SU-DHL-6 (cell line): ENCODE results near the gene NUP98.

Experiments
- H2AFZ ChIP-seq: fragments of 200-600 bp; sonication (generic); 2 replicates; pipeline ENCODE4 v1.6.1; 2014; ENCODE audit warnings: low read depth, mild to moderate bottlenecking, moderate library complexity, mixed read lengths, antibody characterized with exemption, low read length; ENCODE audit not compliant: severe bottlenecking
- H3F3A ChIP-seq: fragments of 200-600 bp; shearing (Covaris generic); 2 replicates; pipeline ENCODE4 v1.6.0; 2016; ENCODE audit warnings: antibody characterized with exemption, mild to moderate bottlenecking; ENCODE audit not compliant: insufficient read depth
- H3K27ac ChIP-seq: fragments of 200-600 bp; sonication (generic); 2 replicates; pipeline ENCODE4 v1.5.1; 2016; ENCODE audit warnings: low read depth, mild to moderate bottlenecking, low read length, moderate library complexity, mixed read lengths
- H3K27me3 ChIP-seq: fragments of 200-600 bp; sonication (generic), shearing (Covaris generic); 2 replicates; pipeline ENCODE4 v1.6.0; 2014; ENCODE audit warnings: mild to moderate bottlenecking, low read length
- H3K36me3 ChIP-seq: fragments of 200-600 bp; sonication (generic); 2 replicates; pipeline ENCODE4 v1.6.1; 2014; ENCODE audit warnings: mild to moderate bottlenecking, low read length, mixed read lengths
- H3K4me2 ChIP-seq: fragments of 300-600, 200-600 bp; shearing (Covaris generic), sonication (generic); 2 replicates; pipeline ENCODE4 v1.6.0; 2014; ENCODE audit warnings: low read length, low read depth, mild to moderate bottlenecking; ENCODE audit not compliant: poor library complexity, severe bottlenecking
- H3K4me3 ChIP-seq: fragments of 200-600 bp; sonication (generic); 2 replicates; pipeline ENCODE4 v1.5.1; 2014; ENCODE audit warnings: antibody characterized with exemption, low read length, mild to moderate bottlenecking, mixed read lengths; ENCODE audit not compliant: insufficient read depth, poor library complexity, severe bottlenecking
- H3K79me2 ChIP-seq: fragments of 200-600 bp; sonication (generic); 2 replicates; pipeline ENCODE4 v1.6.1; 2014; ENCODE audit warnings: mild to moderate bottlenecking, low read length, moderate library complexity; ENCODE audit not compliant: insufficient read depth
- H3K9ac ChIP-seq: fragments of 200-600 bp; sonication (generic); 2 replicates; pipeline ENCODE4 v1.7.0; 2014; ENCODE audit warnings: mild to moderate bottlenecking, low read length
- H3K9me2 ChIP-seq: fragments of 200-600 bp; sonication (generic); replicated peaks from 2 replicates; pipeline ENCODE4 v1.6.1; 2014; ENCODE audit warnings: low read length; ENCODE audit not compliant: insufficient read depth
- H3K9me3 ChIP-seq: fragments of 200-600 bp; sonication (generic); 2 replicates; pipeline ENCODE4 v1.6.1; 2014; ENCODE audit warnings: low read length, mixed read lengths; ENCODE audit not compliant: insufficient read depth
- H4K20me1 ChIP-seq: fragments of 200-600 bp; sonication (generic); 2 replicates; pipeline ENCODE4 v1.6.1; 2014; ENCODE audit warnings: low read depth, mild to moderate bottlenecking, antibody characterized with exemption, low read length, moderate library complexity, mixed read lengths
- EZH2phosphoT487 ChIP-seq: fragments of 200-600 bp; sonication (generic), shearing (Covaris generic); conservative IDR thresholded peaks from 2 replicates; pipeline ENCODE4 v1.6.1; 2018; ENCODE audit warnings: mild to moderate bottlenecking, antibody characterized with exemption, low read length, moderate library complexity, mixed read lengths
- TF ChIP-seq, protein P1 (sequence below): fragments of 200-600 bp; sonication (generic); IDR thresholded peaks from one replicate; pipeline ENCODE4 v1.5.1; 2017; ENCODE audit warnings: antibody characterized with exemption, mild to moderate bottlenecking, low read length, moderate library complexity; ENCODE audit not compliant: insufficient read depth, poor library complexity, severe bottlenecking

NUP98 gene

DNA sequence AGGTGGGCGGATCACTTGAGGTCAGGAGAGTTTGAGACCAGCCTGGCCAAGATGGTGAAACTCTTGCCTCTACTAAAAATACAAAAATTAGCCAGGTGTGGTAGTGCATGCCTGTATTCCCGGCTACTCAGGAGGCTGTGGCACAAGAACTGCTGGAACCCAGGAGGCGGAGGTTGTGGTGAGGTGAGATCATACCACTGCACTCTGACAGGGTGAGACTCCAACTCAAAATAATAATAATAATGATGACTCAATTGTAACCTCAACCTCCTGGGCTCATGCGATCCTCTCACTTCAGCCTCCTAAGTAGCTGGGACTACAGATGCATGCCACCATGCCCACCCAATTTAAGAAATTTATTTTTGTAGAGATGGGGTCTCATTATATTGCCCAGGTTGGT is 110.6 kb downstream of the NUP98 start:
- Histone ChIP-seq H3K27ac (no peak overlapping the region), H3K9me3 (no peaks in the 10 kb centered on the region), H3K36me3 (peaks cover 64% of the 10 kb centered on the region), H3K9me2 (no peaks in the 10 kb centered on the region), H3K79me2 (no peaks in the 10 kb centered on the region), H3K27me3 (no peaks in the 10 kb centered on the region), H4K20me1 (no peaks in the 10 kb centered on the region), H3F3A (no peaks in the 10 kb centered on the region), H3K4me3 (no peak overlapping the region), H2AFZ (no peak overlapping the region), H3K4me2 (no peak overlapping the region), H3K9ac (no peak overlapping the region)
- TF ChIP-seq, protein P1, sequence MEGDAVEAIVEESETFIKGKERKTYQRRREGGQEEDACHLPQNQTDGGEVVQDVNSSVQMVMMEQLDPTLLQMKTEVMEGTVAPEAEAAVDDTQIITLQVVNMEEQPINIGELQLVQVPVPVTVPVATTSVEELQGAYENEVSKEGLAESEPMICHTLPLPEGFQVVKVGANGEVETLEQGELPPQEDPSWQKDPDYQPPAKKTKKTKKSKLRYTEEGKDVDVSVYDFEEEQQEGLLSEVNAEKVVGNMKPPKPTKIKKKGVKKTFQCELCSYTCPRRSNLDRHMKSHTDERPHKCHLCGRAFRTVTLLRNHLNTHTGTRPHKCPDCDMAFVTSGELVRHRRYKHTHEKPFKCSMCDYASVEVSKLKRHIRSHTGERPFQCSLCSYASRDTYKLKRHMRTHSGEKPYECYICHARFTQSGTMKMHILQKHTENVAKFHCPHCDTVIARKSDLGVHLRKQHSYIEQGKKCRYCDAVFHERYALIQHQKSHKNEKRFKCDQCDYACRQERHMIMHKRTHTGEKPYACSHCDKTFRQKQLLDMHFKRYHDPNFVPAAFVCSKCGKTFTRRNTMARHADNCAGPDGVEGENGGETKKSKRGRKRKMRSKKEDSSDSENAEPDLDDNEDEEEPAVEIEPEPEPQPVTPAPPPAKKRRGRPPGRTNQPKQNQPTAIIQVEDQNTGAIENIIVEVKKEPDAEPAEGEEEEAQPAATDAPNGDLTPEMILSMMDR: no peak
- no peak for TF ChIP-seq EZH2phosphoT487

DNA sequence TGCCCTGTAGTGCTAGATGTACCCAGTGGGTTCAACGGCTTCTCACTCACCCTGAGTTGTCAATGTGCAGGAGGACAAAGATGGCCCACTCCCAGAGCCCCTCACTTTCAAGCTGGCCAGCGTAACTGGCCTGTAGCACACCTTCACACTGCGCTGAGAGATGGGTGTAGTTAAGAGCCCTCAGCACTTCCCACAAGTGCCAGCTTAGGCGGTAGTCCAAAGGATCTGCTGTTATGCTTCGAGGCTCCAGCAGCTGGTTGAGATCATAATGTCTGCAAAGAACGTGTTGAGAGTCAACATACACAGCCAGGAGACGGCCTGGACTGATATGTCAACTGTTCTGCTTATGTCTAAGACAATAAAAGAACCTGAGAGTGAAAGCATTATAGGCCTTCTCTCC is 111.4 kb downstream of the NUP98 start:
- Histone ChIP-seq H3K27me3 (no peaks in the 10 kb centered on the region), H3K27ac (no peak overlapping the region), H3K4me3 (no peak overlapping the region), H3K4me2 (no peak overlapping the region), H3K9ac (no peak overlapping the region), H3F3A (no peaks in the 10 kb centered on the region), H3K36me3 (peaks cover 59% of the 10 kb centered on the region), H2AFZ (no peak overlapping the region), H3K79me2 (no peaks in the 10 kb centered on the region), H3K9me3 (no peaks in the 10 kb centered on the region), H4K20me1 (no peaks in the 10 kb centered on the region), H3K9me2 (no peaks in the 10 kb centered on the region)
- TF ChIP-seq, protein P1: no peak
- TF ChIP-seq EZH2phosphoT487: no peak

DNA sequence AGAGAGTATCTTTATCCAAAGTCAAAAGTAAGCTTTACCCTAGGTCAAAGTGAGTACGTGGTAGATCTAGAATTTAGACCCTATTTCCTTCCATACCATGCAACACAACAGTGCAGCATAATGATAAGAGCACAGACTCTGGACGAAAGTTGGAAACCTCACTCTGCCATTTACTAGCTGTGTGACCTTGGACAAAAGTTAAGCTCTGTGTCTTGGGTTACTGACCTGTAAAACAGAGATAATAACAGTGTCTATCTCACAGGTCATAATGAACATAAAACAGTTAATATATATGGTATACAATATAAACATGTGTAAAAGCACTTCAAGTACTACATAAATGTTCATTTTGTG is 112.6 kb downstream of the NUP98 start:
- Histone ChIP-seq H3K9me2 (no peaks in the 10 kb centered on the region), H3K79me2 (no peaks in the 10 kb centered on the region), H2AFZ (no peak overlapping the region), H3K9me3 (no peaks in the 10 kb centered on the region), H3K27me3 (no peaks in the 10 kb centered on the region), H3K36me3 (peaks cover 53% of the 10 kb centered on the region), H4K20me1 (no peaks in the 10 kb centered on the region), H3K27ac (no peak overlapping the region), H3K4me2 (no peak overlapping the region), H3K9ac (no peak overlapping the region), H3F3A (no peaks in the 10 kb centered on the region), H3K4me3 (no peak overlapping the region)
- TF ChIP-seq, protein P1: no peak
- TF ChIP-seq EZH2phosphoT487: no peak
